T-helper 1 cell (primary cell): ENCODE results near the gene SPAG16.
"Not testable (repeated sequence)": the region's sequence is repeated elsewhere in the genome, so short reads cannot be mapped to it uniquely, and the experiment has no call there.

Experiments used
- DNase-seq, 5 donors: peaks; one replicate each; pipeline ENCODE4 v3.0.0-alpha.2; 2012 to 2020

SPAG16 gene

DNA sequence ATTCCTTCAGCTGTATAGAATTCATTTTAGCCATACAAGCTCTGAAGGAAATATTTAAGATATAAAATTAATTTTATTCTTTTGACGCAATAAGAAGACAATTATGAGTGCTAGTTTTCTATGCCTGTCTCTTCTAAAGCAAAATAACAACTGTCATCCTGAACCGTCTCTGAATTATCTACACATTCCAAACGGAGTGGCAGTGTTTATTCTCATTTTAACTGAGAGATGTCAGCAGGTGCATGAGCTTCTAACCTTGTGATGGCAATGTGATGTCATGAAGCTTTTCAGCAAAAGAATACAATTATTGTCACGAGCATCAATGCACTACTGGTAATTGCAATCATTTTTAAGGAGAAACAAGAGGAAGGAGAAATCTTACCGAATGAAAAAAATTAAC, 274.8 kb downstream of the SPAG16 start:
- no peak for DNase-seq

DNA sequence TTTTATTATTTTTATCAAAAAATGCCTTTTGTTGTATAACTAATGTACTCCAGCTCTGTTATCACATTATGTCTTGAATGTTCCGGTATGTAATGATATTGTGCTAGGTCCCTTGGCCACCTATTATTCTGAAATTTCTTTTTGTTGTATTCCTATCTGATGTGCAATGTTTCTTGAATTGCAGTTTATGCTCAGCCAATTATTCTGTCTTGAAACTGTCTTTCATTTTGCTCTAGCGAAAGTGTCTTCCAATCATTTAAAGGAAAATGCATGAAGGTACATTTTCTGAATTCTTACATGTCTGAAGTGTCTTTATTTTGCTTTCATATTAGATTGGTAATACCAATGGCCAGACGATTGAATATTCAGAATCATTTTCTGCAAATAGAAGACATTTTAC, 277.5 kb downstream of the SPAG16 start:
- DNase-seq = no peak

DNA sequence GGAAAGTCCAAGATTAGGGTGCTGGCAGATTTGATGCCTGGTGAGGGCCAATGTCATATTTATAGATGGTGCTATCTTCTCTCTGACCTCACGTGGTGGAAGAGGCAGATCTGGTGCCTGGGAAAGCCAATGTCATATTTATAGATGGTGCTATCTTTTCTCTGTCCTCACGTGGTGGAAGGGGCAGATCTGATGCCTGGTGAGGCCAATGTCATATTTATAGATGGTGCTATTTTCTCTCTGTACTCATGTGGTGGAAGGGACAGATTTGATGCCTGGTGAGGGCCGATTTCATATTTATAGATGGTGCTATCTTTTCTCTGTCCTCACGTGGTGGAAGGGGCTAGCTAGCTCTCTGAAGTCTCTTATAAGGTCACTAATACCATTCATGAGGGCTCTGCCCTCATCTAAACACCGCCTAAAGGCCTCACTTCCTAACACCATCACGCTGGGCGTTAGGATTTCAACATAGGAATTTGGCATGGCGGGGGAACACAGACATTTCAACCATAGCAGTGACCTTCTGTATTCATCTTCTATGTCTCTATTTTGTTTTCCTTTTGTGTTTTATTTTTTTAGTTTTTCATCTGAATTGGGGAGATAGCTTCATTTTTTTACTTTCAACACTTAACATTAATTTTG, 278.4 kb downstream of the SPAG16 start:
- DNase-seq = no peak

DNA sequence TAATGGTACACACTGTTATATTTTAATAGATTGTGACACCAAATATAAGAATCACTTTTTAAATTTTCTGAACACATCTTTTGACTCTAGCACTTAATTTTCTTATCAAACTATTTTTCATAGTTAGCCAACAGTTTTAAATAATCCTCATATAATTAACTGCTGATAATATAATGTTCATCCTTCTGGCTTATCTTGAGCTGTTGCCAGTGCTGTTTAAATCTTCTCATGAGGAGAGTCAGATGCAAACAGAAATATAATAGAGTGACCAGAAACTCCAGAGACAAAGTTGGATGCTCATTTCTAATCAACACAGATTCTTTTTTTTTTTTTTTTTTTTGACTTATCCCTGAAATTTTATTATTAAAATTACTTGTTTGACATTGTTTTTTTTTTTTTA, 282.6 kb downstream of the SPAG16 start:
- no peak for DNase-seq

DNA sequence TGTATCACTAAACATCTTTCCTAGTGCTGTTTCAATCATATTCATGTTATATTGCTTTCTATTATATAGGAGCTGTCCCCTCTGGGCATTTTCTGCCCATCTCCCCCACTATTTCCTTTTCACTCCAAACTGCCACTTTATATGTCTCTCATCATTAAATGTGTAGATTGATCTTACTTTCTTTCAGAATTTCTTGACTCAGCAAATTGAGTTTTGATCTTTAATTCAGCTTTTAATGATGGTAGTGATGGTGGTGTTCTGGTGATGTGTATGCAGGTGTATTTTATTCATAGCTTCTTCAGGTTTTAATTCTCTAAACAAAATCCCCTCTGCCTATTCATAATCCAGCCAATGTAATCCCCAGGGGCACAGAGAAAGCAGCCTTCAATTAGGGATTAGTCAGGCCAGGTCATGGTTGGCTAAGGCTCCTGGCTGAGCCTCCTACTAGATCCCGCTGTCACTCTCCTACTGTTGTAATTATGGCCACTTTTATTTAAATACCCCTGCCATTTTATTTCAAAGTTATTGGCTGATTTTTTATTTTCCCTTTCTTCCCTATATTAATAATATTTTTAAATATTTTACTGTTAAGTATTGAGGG, 325.4 kb downstream of the SPAG16 start:
- no peak for DNase-seq

DNA sequence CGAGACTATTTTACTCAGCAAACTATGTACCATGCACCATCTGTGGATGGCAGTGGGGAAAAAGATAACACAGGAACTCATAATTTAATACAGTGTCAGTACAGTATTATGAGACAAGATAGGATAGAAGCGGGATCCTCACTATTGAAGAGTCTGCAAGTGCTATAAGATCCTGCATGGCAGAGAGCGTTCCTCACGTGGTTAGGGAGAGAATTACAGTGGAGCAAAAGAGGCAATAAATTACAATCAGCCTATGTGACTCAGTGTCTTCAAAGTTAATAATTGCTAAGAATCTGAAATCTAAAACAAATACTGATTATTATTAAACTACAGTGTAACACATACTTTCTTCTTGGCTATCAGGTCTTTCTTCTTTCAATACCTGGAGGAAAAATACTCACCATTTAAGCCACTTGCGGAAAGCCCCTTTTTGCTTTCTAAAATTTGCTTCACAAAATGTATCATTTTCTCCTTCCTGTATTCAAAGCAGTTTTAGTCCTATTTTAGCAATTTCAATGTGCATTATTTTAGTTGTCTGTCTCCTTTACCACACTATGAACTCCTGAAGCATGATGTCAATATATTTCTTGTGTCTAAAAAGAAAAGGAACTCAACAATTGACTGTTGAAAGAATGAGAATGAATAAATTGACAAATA, 342.9 kb downstream of the SPAG16 start:
- no peak for DNase-seq

DNA sequence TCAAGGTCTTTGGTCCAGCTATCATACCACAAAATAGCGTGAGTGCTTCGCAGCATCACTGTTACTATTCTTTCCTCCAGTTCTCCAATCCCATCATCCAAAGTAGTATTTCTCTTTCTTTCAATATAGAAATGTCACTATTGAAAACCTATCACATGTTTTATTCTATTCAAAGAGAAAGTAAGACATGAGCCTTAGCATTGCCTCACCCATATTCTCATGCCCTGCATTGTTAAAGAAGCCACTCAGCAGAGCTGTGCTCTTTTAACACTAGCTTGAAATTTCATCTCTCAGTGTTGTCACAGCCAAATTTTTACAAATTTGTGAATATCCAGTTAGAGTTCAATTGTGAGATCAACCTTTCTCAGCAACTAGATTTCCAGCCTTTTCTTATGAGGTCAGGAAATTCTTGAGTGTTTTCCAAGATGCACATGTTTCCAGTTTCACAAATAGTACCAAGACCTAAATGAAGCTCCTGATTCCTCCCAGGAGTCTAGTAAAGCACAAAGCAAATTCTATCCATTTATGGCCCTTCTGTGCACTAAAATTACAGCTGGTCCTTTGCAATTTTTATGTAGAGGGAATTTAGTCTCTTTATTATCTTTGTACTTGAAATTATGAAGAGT, 343.7 kb downstream of the SPAG16 start:
- no peak for DNase-seq

DNA sequence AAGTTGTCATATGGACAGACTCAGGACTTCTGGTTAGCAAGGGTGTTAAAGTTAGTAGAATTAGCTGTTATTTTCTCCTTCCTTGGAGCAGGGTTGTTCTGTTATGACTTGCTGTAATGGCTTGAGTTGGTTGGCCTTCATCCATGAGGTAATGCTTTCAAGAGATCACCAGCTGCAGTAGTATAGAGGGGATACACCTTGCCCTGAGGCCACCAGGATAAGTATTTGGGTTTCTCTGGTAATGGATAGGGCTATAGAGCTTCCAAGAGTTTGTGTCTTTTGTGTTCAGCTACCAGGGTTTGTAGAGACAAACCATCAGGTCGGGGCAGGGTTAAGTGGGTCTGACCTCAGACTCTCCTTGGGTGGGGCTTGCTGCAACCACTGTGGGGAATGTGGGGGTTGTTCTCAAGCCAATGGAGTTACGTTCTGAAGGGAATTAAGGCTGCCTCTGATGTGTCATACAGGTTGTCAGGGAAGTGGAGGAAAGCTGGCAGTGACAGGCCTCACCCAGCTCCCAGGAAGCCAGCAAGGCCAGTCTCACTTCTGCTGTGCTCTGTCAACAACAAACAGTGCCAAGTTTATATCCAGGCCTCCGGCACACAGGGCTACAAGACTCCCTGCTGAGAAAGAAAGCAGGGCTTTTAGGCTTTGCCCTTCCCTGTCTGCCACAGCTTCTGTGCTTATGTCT, 356.6 kb downstream of the SPAG16 start:
- DNase-seq = no peak

DNA sequence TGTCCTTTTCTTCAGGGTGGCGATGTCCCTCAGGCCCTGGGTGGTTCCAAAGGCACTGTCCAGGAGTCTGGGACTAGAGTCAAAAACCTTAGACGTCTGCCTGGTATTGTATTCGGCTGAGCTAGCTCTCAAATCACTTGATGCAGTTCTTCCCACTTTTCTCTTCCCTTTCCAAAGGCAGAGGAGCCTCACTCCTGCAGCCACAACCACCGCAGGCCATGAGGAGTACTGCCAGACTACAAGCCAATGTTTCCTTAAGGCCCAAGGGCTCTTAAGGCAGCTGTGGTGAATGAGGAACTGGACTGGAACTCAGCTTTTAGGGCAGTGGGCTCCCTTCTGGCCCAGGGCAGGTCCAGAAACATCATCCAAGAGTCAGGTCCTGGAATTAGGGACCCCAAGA, 360.7 kb downstream of the SPAG16 start:
- DNase-seq = no peak

DNA sequence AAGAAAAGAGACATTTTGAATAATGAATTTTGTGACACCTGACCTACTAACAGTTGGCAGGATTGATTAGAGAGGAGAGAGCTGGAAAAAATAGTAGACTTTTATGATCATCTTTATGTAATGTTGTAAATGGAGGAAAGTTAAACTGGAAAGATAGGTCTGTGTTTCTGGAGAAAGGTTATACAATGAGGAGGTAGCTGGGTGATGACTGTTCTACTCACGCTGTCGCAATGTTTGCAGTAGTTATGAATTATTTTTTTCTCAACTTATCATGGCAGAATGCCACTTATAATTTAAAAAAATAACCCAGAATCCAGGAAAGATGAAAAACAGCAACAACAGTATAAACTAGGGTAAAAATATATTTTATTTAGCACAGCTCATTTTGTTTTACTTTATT, 364.9 kb downstream of the SPAG16 start:
- no peak for DNase-seq

DNA sequence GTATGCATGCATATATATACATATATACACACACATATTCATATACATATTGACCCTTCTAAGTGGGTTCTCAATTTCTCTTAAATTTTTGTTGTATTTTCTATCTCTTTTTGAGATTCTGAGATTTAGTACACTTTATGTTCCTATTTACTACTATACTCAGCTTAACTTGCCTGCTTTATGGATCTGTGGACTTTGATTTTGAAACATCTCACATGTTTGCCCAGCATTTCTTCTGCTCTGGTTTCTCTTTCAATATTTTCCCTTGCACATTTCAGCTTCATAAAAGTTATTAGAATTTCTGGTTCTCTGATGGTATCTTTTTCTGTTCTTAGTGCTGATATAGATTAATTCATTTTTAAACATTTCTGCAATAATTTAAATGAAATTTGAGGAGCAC, 380.6 kb downstream of the SPAG16 start:
- no peak for DNase-seq

DNA sequence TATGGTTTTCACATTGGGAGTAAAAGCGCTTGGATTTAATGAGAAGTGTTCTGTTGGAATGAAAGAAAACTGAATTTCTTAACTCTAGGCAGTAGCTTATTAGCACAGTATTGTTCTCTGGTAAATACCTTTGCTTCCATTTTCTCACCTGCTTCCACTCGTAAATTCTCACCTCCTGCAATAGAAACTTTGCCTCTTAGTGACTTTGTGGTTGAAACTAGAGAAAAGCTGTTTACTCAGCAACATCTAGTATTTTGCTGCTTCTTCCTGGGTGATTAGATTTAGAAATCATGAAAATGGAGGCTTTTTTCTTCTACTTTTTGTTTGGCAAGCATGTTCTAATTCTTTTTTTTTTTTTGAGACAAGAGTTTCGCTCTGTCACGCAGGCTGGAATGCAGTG, 385.4 kb downstream of the SPAG16 start:
- no peak for DNase-seq

DNA sequence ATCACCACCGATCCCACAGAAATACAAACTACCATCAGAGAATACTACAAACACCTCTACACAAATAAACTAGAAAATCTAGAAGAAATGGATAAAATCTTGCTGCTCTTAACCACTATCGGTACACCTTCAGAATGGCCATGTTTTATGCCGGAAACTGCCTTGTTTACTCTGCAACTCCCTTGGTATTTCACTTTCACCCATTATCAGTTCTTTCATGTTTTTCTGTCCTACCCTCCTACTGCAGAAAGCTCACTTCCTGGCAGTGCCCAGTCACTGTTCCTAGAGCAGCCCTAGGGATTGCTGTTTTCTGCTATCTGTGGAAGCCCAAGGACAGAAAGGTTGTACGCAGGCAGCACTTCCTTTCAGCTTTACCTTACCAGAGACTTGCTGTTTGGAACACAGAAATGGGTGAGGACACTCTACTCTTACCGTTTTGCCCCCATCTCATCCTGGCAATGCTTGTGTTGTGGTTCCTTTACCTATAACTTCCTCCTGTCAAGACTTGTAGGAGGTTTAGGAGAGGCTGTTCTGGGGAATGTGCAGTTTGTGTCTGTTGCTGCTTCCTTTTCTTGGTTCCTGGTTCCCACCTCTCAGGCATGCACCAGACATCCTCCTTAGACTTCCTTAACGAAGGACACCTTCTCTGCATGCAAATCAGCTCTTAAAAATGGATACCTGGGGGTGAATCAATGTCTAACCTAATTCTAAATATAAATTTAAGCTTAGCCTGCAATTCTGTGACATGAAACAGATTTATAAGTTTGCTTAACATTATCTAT, 394.4 kb downstream of the SPAG16 start:
- DNase-seq = no peak

DNA sequence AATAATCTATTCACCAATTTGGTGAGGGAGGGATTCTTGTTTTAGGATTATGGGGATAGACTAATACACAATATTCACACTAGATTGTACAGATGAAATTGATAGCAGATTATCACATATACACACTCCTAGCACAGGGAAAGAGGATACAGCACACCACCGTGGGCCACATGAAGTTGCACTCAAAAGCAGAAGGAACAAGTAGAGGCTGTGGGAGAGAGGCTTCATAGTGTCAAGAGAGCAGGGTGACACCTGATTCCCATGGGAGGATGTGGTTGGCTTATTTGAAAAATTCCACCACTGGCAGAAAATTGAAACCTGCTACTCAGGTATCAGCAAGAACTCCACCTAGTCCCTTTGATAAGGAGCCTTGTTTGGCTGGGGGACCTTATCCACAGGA, 395.6 kb downstream of the SPAG16 start:
- no peak for DNase-seq

DNA sequence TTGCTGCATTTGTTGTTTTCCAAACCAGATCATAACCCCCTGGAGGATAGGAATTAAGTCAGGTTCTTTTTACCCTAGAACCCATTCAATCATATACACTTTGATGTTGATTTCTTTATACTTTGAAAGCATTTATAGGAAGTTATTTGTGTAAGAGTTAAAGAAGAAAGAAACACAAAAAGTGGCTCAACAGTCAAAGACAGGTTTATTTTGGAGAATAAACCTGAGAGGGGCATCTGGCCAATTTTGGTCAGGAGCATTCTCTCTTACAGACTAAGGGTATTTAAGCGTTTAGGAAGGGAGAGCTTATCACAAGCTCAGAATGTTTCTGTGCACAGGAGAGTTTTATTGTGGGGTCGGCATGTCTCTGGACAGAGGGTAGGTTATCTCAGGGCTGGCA, 398.0 kb downstream of the SPAG16 start:
- DNase-seq = no peak

DNA sequence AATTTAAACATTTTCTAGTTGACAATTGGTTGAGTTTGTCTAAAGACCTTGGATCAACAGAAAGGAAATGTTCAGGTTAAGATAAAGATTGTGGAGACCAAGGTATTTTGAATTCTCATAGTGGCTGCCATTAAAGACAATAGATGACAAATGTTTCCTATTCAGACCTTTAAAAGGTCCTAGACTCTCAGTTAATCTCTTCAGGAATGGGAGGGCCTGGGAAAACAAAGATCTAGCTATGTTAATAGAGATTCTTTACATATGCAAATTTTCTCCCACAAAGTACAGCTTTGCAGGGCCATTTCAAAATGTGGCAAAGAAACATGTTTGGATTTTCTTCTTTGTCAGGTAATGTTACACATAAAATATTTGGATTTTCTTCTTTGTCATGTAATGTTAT, 403.9 kb downstream of the SPAG16 start:
- DNase-seq = no peak

DNA sequence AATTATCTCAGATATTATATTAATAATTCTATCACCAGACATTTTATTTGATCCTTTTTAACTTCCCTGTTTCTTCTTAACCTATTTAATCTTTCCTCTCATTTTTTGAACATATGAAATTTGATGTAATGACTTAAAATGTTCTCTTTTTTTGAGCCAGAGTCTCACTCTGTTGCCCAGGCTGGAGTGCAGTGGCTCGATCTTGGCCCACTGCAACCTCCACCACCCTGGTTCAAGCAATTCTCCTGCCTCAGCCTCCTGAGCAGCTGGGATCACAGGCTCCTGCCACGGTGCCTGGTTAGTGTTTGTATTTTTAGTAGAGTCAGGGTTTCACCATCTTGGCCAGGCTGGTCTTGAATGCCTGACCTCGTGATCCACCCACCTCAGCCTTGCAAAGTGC, 404.6 kb downstream of the SPAG16 start:
- DNase-seq = not testable (repeated sequence)

DNA sequence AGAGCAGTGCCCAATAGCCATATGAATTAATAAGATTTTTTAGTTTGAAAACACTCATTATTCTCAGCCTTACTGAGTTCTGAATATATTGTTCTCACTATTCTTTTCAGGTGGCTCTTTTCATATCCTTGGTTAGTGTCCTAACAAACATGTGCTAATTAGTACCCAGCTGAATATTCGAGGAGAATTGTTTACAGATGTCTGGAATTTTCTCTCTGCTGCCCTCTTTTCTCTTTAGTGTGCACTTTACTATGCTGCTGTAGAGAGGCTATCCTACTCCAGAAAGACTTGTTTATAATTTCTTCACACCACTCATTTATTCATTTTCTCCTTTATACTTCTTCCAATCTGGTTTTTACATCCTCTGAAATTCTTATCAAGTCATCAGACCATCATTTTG, 405.3 kb downstream of the SPAG16 start:
- DNase-seq = no peak

DNA sequence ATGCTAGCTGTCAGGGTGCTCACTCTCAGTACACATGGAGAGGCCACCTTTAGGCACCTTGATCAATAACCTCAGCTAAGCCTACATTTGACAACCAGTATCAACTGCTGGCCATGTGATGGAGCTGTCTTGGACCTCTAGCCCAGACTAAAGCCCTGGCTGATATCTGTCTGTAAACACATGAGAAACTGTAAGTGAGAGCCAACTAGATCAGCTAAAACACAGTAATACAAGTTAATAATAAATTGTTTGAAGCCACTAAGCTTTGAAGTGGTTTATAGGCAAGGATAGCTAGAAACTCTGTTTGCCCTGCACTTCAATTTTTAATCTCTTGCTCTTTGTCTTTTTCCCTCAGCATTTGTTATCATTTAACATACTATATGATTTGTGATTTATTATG, 407.1 kb downstream of the SPAG16 start:
- DNase-seq = no peak

DNA sequence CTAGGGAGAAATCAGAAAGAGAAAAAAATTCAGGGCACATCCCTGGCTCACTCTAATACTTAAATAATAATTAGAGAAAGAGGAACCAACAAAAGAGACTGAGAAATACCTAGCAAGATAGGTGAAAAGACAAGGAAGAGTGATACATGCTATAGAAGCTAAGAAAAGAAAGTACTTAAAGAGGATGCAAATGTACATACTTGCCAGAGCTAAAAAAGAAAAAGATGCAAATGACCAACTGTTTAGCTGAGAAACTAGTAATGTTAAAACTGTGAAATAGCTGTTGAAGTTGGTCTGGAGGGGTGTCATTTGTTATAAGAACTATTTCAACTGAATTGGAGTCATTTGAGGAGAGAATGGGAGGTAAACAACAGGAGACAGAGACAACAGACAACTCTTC, 412.2 kb downstream of the SPAG16 start:
- DNase-seq = no peak

DNA sequence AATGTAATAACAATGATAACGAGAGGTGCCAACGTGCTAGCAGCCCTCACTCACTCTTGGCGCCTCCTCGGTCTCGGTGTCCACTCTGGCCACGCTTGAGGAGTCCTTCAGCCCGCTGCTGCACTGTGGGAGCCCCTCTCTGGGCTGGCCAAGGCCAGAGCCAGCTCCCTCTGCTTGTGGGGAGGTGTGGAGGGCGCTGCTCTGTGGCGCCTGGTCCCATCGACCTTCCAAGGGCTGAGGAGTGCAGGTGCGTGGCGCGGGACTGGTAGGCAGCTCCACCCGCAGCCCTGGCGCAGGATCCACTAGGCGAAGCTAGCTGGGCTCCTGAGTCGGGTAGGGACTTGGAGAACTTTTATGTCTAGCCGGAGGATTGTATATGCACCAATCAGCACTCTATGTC, 417.1 kb downstream of the SPAG16 start:
- not testable (repeated sequence) for DNase-seq

DNA sequence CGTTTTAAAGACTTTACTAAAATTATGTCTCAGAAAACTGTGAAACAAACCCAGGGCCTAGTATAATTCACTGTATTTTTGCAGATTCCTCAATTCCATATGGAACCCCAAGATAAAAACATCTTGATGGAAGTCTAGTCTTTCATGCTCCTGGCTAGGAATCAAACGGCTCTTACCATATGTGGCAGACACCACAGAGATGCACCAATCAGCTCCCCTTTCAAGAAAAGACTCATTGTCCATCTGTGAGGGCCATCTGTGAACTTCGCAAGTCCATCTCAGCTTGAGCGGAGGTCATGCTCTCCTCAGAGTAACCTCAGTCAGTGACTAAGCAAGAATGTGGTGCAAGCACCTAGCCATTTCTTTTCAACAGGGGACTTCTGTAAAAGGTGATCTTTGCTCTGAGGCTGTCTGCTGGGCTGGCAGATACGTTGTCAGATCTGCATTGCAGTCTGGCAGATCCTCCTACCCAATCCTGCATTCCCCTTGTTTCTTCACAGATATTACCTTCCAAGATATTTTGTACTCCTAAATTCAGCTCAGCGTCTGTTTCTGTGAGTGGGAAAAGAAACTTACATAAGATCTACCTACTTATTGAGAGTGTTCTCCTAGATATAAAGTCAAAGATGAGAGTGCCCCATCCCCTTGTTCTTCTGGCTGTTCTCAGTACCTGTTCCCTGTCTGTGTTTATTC, 419.3 kb downstream of the SPAG16 start:
- DNase-seq = no peak
